BLaER1 treated with 17β-estradiol and CSF1 and Interleukin-3, amounts not matched to agents 10 nM and 100 nM (cell line): ENCODE results near the gene CTIF.

Experiments used
- H3K27ac ChIP-seq, 11 experiments: shearing (Covaris generic); formaldehyde crosslinking; 2 replicates each; pipeline ENCODE4 v1.8.1; 2022
- H3K27me3 ChIP-seq, 11 experiments: shearing (Covaris generic); formaldehyde crosslinking; 2 replicates each; pipeline ENCODE4 v1.8.1; 2022
- H3K36me3 ChIP-seq, 11 experiments: shearing (Covaris generic); formaldehyde crosslinking; 2 replicates each; pipeline ENCODE4 v1.8.1; 2022
- H3K4me1 ChIP-seq, 10 experiments: shearing (Covaris generic); formaldehyde crosslinking; 2 replicates each; pipeline ENCODE4 v1.8.1; 2022
- H3K4me2 ChIP-seq, 11 experiments: shearing (Covaris generic); formaldehyde crosslinking; 2 replicates each; pipeline ENCODE4 v1.8.1; 2022
- H3K4me3 ChIP-seq, 10 experiments: shearing (Covaris generic); formaldehyde crosslinking; 2 replicates each; pipeline ENCODE4 v1.8.1; 2022
- H3K9ac ChIP-seq, 11 experiments: shearing (Covaris generic); formaldehyde crosslinking; 2 replicates each; pipeline ENCODE4 v1.8.1; 2022
- H3K9me3 ChIP-seq, 11 experiments: shearing (Covaris generic); formaldehyde crosslinking; replicated peaks in 1 of 11; 2 replicates each; pipeline ENCODE4 v1.8.1; 2022
- H4K20me1 ChIP-seq, 11 experiments: shearing (Covaris generic); formaldehyde crosslinking; 2 replicates each; pipeline ENCODE4 v1.8.1; 2022
- Cebpa-rat ChIP-seq, 11 experiments: shearing (Covaris generic); IDR thresholded peaks; 2 replicates each; pipeline ENCODE4 v1.8.1; 2022

The CTIF gene

GRCh38 chr18:48546396-48546795, 7.6 kb downstream of the CTIF start:
- Histone ChIP-seq H3K4me2 (peak overlapping the region in 9 of 11 experiments; percentile 7 to 84 (median 48); a peak in 15 of 22 replicates), H3K36me3 (peaks cover 0 to 14% (median under 1%) of the 10 kb centered on the region in 11 experiments; a peak in 6 of 22 replicates), H3K9me3 (no peaks in the 10 kb centered on the region), H3K4me1 (peaks cover 51 to 72% (median 60%) of the 10 kb centered on the region in 10 experiments), H3K27me3 (peaks cover 0 to 28% (median 21%) of the 10 kb centered on the region in 11 experiments; a peak in 18 of 22 replicates), H4K20me1 (peaks cover 66 to 99% (median 84%) of the 10 kb centered on the region in 11 experiments), H3K27ac (0 out of 22 replicates have a peak overlapping the region, but pooled peaks of 1 of the 11 experiments have one; percentile 19), H3K4me3 (no peak overlapping the region), H3K9ac (no peak overlapping the region)
- TF ChIP-seq Cebpa-rat (IDR thresholded peaks at IDR 0.05), result 0 out of 22 replicates have a peak, but pooled peaks of 1 of the 11 experiments have one; percentile 13

- H3K36me3 ChIP-seq, result peaks cover 0 to 26% (median 4%) of the 10 kb centered on the region in 11 experiments; a peak in 7 of 22 replicates
- H3K4me1 ChIP-seq, result peaks cover 49 to 68% (median 55%) of the 10 kb centered on the region in 10 experiments
- no peak for TF ChIP-seq Cebpa-rat (IDR thresholded peaks at IDR 0.05)
- H3K4me2 ChIP-seq, result peak overlapping the region; percentile 7 to 84 (median 74); a peak in 19 of 22 replicates
- no peak overlapping the region for H3K27ac ChIP-seq
- no peaks in the 10 kb centered on the region for H3K9me3 ChIP-seq
- peaks cover 0 to 16% (median 10%) of the 10 kb centered on the region in 11 experiments; a peak in 11 of 22 replicates for H3K27me3 ChIP-seq
- H4K20me1 ChIP-seq, result peaks cover 54 to 94% (median 72%) of the 10 kb centered on the region in 11 experiments
- no peak overlapping the region for H3K9ac ChIP-seq
- H3K4me3 ChIP-seq, result no peak overlapping the region
These were observed 8.7 kb downstream of the CTIF start for GRCh38 chr18:48547531-48547981.

GRCh38 chr18:48548011-48548771, 9.4 kb downstream of the CTIF start:
- Histone ChIP-seq H3K27me3 (peaks cover 0 to 10% (median 4%) of the 10 kb centered on the region in 11 experiments; a peak in 7 of 22 replicates), H3K9me3 (no peaks in the 10 kb centered on the region), H4K20me1 (peaks cover 48 to 94% (median 66%) of the 10 kb centered on the region in 11 experiments), H3K4me1 (peaks cover 49 to 65% (median 56%) of the 10 kb centered on the region in 10 experiments), H3K9ac (no peak overlapping the region), H3K4me3 (no peak overlapping the region), H3K36me3 (peaks cover 0 to 32% (median 4%) of the 10 kb centered on the region in 11 experiments; a peak in 7 of 22 replicates), H3K27ac (peak overlapping the region in 1 of 11 experiments; percentile 65; a peak in 2 of 22 replicates), H3K4me2 (peak overlapping the region; percentile 40 to 84 (median 74))
- no peak for TF ChIP-seq Cebpa-rat (IDR thresholded peaks at IDR 0.05)

GRCh38 chr18:48548921-48549320, 10.1 kb downstream of the CTIF start:
- Histone ChIP-seq H3K36me3 (peaks cover 0 to 40% (median 4%) of the 10 kb centered on the region in 11 experiments; a peak in 8 of 22 replicates), H3K9me3 (no peaks in the 10 kb centered on the region), H3K4me3 (0 out of 20 replicates have a peak overlapping the region, but pooled peaks of 1 of the 10 experiments have one; percentile 0), H3K27me3 (peaks cover 0 to 5% (median 0%) of the 10 kb centered on the region in 11 experiments; a peak in 1 of 22 replicates), H3K4me2 (peak overlapping the region; percentile 40 to 84 (median 74)), H3K9ac (peak overlapping the region in 2 of 11 experiments; percentile 42 to 45; a peak in 1 of 22 replicates), H3K4me1 (peaks cover 49 to 67% (median 57%) of the 10 kb centered on the region in 10 experiments), H4K20me1 (peaks cover 42 to 90% (median 58%) of the 10 kb centered on the region in 11 experiments; a peak in 21 of 22 replicates), H3K27ac (peak overlapping the region in 6 of 11 experiments; percentile 31 to 65 (median 51); a peak in 12 of 22 replicates)
- TF ChIP-seq Cebpa-rat (IDR thresholded peaks at IDR 0.05), result no peak

- Histone ChIP-seq H3K9ac (no peak overlapping the region), H3K4me3 (no peak overlapping the region), H3K27me3 (no peaks in the 10 kb centered on the region), H3K36me3 (peaks cover 0 to 52% (median 7%) of the 10 kb centered on the region in 11 experiments; a peak in 8 of 22 replicates), H3K4me1 (peaks cover 41 to 73% (median 59%) of the 10 kb centered on the region in 10 experiments), H3K4me2 (peak overlapping the region in 10 of 11 experiments; percentile 40 to 84 (median 76); a peak in 19 of 22 replicates), H3K27ac (peak overlapping the region in 2 of 11 experiments; percentile 23 to 59; a peak in 4 of 22 replicates), H3K9me3 (no peaks in the 10 kb centered on the region), H4K20me1 (peaks cover 29 to 86% (median 45%) of the 10 kb centered on the region in 11 experiments; a peak in 20 of 22 replicates)
- TF ChIP-seq Cebpa-rat (IDR thresholded peaks at IDR 0.05), result no peak
These were observed 11.4 kb downstream of the CTIF start for GRCh38 chr18:48550101-48550729.

GRCh38 chr18:48551100-48551499, 12.3 kb downstream of the CTIF start:
- TF ChIP-seq Cebpa-rat (IDR thresholded peaks at IDR 0.05), result no peak

GRCh38 chr18:48552130-48552529, 13.3 kb downstream of the CTIF start:
- TF ChIP-seq Cebpa-rat (IDR thresholded peaks at IDR 0.05), result no peak
- peaks cover 11 to 67% (median 39%) of the 10 kb centered on the region in 11 experiments; a peak in 19 of 22 replicates for H4K20me1 ChIP-seq
- H3K36me3 ChIP-seq, result peaks cover 0 to 70% (median 7%) of the 10 kb centered on the region in 11 experiments; a peak in 9 of 22 replicates
- no peak overlapping the region for H3K4me2 ChIP-seq
- no peak overlapping the region for H3K9ac ChIP-seq
- H3K27ac ChIP-seq, result no peak overlapping the region
- no peaks in the 10 kb centered on the region for H3K27me3 ChIP-seq
- H3K9me3 ChIP-seq, result no peaks in the 10 kb centered on the region
- H3K4me3 ChIP-seq, result no peak overlapping the region
- H3K4me1 ChIP-seq, result peaks cover 31 to 64% (median 52%) of the 10 kb centered on the region in 10 experiments

More at GRCh38 chr18:48551100-48551499, 12.3 kb downstream of the CTIF start:
- Histone ChIP-seq H3K9ac (no peak overlapping the region), H3K27me3 (no peaks in the 10 kb centered on the region), H4K20me1 (peaks cover 21 to 77% (median 46%) of the 10 kb centered on the region in 11 experiments; a peak in 20 of 22 replicates), H3K4me3 (no peak overlapping the region), H3K36me3 (peaks cover 0 to 61% (median 7%) of the 10 kb centered on the region in 11 experiments; a peak in 9 of 22 replicates), H3K4me2 (no peak overlapping the region), H3K4me1 (peaks cover 33 to 73% (median 61%) of the 10 kb centered on the region in 10 experiments), H3K27ac (no peak overlapping the region), H3K9me3 (no peaks in the 10 kb centered on the region)

- no peaks in the 10 kb centered on the region for H3K27me3 ChIP-seq
- TF ChIP-seq Cebpa-rat (IDR thresholded peaks at IDR 0.05), result no peak
- H3K4me1 ChIP-seq, result peaks cover 21 to 53% (median 41%) of the 10 kb centered on the region in 10 experiments
- peak overlapping the region in 1 of 11 experiments; percentile 2; a peak in 1 of 22 replicates for H3K4me2 ChIP-seq
- H3K36me3 ChIP-seq, result peaks cover 0 to 76% (median 7%) of the 10 kb centered on the region in 11 experiments; a peak in 9 of 22 replicates
- H4K20me1 ChIP-seq, result peaks cover 0 to 56% (median 28%) of the 10 kb centered on the region in 11 experiments; a peak in 16 of 22 replicates
- no peak overlapping the region for H3K27ac ChIP-seq
- no peak overlapping the region for H3K9ac ChIP-seq
- no peaks in the 10 kb centered on the region for H3K9me3 ChIP-seq
- no peak overlapping the region for H3K4me3 ChIP-seq
These were observed 14.4 kb downstream of the CTIF start for GRCh38 chr18:48553236-48553635.
